ENCODE measurements around the gene COX6A1.
A peak's percentile ranks its signal among the peaks of the same experiment; 100 is the strongest.

COX6A1 gene

DNA sequence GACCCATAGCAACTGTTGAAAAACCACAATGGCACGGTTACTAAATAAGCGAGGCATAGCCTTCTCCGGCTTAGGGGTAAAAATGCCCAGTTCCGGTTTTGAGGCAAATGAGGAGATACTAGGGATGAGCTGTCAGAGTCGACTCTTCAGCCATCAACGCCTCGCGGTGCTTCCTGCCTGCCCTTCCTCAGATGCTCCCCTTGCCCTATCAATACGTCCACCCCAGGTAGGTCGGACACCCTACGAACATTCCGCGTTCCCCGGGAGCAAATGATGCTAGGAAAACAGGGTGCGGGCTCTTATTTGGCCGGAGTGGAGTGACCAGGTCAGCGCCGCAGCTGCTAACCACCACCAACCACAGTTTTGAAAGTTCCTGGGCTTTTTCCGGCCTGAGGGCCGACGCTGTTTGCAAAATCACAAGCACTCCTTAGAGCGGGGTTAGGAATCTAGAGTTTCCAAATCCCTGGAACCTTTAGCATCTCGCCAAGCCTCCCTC is 30.5 kb downstream of the COX6A1 start:
- H3K9me3 Mint-ChIP-seq: no peaks in the 10 kb centered on the region
- peak overlapping the region; percentile 91 for H3K4me3 Mint-ChIP-seq
- H3K27ac Mint-ChIP-seq: peak overlapping the region; percentile 77
- H3K27me3 Mint-ChIP-seq: no peaks in the 10 kb centered on the region
- peaks cover 47% of the 10 kb centered on the region for H3K36me3 Mint-ChIP-seq (ENCODE audit: low read depth)
- peaks cover 63% of the 10 kb centered on the region for H3K4me1 Mint-ChIP-seq (ENCODE audit: low read depth)

DNA sequence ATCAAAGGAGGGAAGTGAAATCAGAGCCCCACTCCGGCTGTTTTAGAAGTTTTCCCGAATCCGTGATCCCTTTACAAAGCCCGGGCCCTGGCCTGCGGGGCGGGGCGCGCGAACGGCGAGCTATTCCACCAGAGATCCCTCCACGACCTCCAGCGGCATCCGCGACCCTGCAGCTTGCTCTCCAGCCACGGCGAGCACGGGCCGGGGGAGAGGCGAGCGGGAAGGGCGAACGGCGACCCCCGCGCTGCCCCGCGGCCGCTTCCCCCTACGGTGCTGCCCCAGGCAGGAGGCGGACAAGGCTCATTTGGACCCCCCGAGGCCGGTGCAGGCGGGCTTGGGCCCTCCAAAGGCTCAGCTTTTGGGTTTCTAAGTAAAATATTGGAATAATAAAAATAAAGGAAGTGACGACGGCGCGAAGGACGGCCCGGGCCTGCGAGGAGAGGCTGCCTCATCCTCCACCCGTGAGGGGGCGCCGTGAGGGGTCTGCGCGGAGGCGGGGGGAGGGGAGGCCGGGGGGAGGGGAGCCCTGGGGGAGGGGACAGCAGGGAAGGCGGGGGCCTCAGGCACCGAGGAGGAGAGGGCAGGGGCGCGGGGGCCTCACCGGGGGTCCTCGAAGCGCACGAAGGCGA is 31.0 kb downstream of the COX6A1 start:
- Mint-ChIP-seq H3K9me3 (no peaks in the 10 kb centered on the region), H3K27me3 (no peaks in the 10 kb centered on the region), H3K4me3 (peak overlapping the region; percentile 91), H3K36me3 (ENCODE audit: low read depth) (peaks cover 41% of the 10 kb centered on the region), H3K4me1 (ENCODE audit: low read depth) (peaks cover 66% of the 10 kb centered on the region), H3K27ac (peak overlapping the region; percentile 77)

GRCh38 chr12:120469450-120470149 is 31.7 kb downstream of the COX6A1 start, which contains the start of gene SRSF9:
Gene SRSF9 (minus strand): TSS chr12:120469748. CDS start chr12:120469609, 139 bp downstream.
- no peaks in the 10 kb centered on the region for H3K9me3 Mint-ChIP-seq
- H3K27me3 Mint-ChIP-seq: no peaks in the 10 kb centered on the region
- peaks cover 35% of the 10 kb centered on the region for H3K36me3 Mint-ChIP-seq (ENCODE audit: low read depth)
- peak within 1 kb of the TSS; percentile 91 for H3K4me3 Mint-ChIP-seq
- H3K27ac Mint-ChIP-seq: peak within 1 kb of the TSS; percentile 77
- peaks cover 68% of the 10 kb centered on the region for H3K4me1 Mint-ChIP-seq (ENCODE audit: low read depth)

- Mint-ChIP-seq H3K27ac (peak overlapping the region; percentile 76), H3K9me3 (no peaks in the 10 kb centered on the region), H3K36me3 (ENCODE audit: low read depth) (peaks cover 28% of the 10 kb centered on the region), H3K4me1 (ENCODE audit: low read depth) (peaks cover 66% of the 10 kb centered on the region), H3K27me3 (no peaks in the 10 kb centered on the region), H3K4me3 (peak overlapping the region; percentile 91)
These were observed 32.4 kb downstream of the COX6A1 start for GRCh38 chr12:120470150-120470784.

DNA sequence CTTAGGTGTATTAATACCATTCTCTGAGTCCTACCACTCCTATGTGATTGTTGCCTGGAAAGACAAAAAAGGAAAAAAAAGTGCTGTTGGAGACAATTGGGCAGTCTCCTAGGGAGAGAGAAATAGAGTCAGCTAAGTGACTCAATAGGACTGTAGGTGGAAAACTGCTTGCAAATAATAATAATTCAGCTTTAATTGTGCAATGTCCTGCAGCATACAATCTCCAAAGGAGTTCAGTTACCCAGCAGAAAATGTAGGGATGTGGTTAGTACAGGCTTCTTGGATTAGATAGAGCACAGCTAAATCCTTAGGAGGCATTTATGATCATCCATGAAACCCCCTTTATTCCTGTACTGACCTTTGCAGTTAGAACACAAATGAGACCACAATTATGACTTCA is 34.6 kb downstream of the COX6A1 start:
- H3K27ac Mint-ChIP-seq: no peak overlapping the region
- no peaks in the 10 kb centered on the region for H3K27me3 Mint-ChIP-seq
- H3K4me1 Mint-ChIP-seq (ENCODE audit: low read depth): peaks cover 45% of the 10 kb centered on the region
- peaks cover 7% of the 10 kb centered on the region for H3K36me3 Mint-ChIP-seq (ENCODE audit: low read depth)
- H3K4me3 Mint-ChIP-seq: no peak overlapping the region
- H3K9me3 Mint-ChIP-seq: no peaks in the 10 kb centered on the region

DNA sequence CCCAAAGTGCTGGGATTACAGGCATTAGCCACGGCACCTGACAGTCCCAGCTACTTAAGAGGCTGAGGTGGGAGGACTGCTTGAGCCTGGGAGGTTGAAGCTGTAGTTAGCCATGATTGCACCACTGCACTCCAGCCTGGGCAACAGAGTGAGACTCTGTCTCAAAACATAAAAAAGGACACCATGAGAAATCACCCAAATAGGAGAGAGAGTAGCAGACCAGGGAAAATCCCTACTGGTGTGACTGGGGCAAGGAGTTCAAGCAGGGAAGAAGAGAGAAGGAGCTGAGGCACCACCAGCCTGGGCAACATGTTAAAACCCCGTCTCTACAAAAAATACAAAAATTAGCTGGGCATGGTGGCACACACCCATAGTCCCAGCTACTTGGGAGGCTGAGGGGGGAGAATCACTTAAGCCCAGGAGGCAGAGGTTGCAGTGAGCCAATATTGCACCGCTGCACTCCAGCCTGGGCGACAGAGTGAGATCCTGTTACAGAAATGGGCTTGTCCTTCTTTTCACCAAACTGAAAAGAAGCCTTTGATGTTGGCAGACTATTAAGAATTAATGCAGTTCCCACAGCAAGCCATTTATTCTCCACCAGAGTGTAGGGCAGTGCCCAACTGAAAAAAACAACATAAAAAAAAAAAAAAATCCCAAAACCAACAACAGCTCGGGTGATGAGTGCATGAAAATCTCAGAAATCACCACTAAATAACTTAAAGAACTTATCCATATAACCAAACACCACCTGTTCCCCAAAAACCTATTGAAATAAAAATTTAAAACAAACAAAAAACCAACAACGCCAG is 36.1 kb downstream of the COX6A1 start:
- H3K27me3 Mint-ChIP-seq: no peaks in the 10 kb centered on the region
- no peak overlapping the region for H3K4me3 Mint-ChIP-seq
- no peaks in the 10 kb centered on the region for H3K36me3 Mint-ChIP-seq (ENCODE audit: low read depth)
- no peak overlapping the region for H3K27ac Mint-ChIP-seq
- H3K9me3 Mint-ChIP-seq: no peaks in the 10 kb centered on the region
- peaks cover 36% of the 10 kb centered on the region for H3K4me1 Mint-ChIP-seq (ENCODE audit: low read depth)

DNA sequence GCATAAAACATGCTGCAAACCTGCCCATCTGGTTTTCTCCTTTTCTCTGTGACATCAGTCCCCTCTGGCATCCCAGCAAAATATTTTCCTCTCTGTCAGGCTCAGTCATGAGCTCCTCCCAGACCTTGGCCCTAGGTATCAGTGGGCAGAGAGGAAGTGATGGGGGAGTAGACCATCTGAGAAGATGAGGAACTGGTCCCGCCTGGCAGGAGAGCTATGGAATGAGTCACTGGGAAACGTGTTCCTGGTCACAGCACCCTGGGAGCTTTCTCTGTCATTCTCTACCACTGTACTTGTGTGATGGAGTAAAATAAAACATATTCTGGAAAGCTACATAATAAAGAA is 36.7 kb downstream of the COX6A1 start:
- H3K36me3 Mint-ChIP-seq (ENCODE audit: low read depth): no peaks in the 10 kb centered on the region
- no peaks in the 10 kb centered on the region for H3K27me3 Mint-ChIP-seq
- no peak overlapping the region for H3K27ac Mint-ChIP-seq
- H3K4me1 Mint-ChIP-seq (ENCODE audit: low read depth): peaks cover 36% of the 10 kb centered on the region
- no peaks in the 10 kb centered on the region for H3K9me3 Mint-ChIP-seq
- H3K4me3 Mint-ChIP-seq: no peak overlapping the region

DNA sequence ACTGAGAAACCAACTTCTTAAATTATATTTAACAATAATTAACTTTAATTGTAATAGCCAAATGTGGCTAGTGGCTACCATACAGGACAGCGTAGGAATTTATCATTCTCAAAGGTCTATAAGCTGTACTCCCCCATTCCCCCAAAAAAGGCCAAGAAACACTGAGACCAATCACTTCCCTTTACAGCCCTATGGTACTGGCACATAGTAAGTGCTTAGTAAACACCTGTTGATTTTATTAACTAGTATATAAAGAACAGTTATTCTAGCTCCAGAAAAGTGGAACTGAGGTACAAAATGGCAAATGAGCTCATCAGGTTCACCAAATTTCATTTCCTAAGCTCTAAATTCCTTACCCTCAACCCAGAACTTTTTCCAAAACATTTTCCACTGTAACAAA is 37.7 kb downstream of the COX6A1 start:
- Mint-ChIP-seq H3K9me3 (no peaks in the 10 kb centered on the region), H3K4me3 (no peak overlapping the region), H3K27me3 (no peaks in the 10 kb centered on the region), H3K27ac (no peak overlapping the region), H3K4me1 (ENCODE audit: low read depth) (peaks cover 33% of the 10 kb centered on the region), H3K36me3 (ENCODE audit: low read depth) (no peaks in the 10 kb centered on the region)

- Mint-ChIP-seq H3K9me3 (no peaks in the 10 kb centered on the region), H3K36me3 (ENCODE audit: low read depth) (no peaks in the 10 kb centered on the region), H3K4me1 (ENCODE audit: low read depth) (peaks cover 20% of the 10 kb centered on the region), H3K27ac (no peak overlapping the region), H3K4me3 (no peak overlapping the region), H3K27me3 (no peaks in the 10 kb centered on the region)
These were observed 41.5 kb downstream of the COX6A1 start for GRCh38 chr12:120479458-120479857.

DNA sequence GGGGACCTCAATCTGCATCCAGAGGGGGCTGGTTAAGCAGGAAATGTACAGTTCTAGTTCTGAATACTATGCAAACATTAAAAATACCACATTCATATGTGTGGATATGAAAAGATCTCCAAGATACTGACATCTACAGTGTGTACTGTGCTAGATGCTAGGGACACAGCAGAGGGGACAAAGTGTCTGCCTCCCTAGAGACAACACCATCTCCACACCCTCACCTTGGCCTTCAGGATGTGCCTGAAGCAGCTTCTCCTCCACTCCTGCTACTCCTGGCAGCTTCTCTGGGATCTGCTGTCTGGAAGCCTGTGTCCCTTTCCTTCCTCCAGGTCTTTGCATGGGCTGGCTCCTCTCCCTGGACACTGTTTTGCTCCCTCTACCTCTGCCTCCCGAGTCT is 42.3 kb downstream of the COX6A1 start:
- Mint-ChIP-seq H3K4me1 (ENCODE audit: low read depth) (peaks cover 16% of the 10 kb centered on the region), H3K4me3 (no peak overlapping the region), H3K36me3 (ENCODE audit: low read depth) (no peaks in the 10 kb centered on the region), H3K9me3 (no peaks in the 10 kb centered on the region), H3K27me3 (no peaks in the 10 kb centered on the region), H3K27ac (peak overlapping the region; percentile 61)

DNA sequence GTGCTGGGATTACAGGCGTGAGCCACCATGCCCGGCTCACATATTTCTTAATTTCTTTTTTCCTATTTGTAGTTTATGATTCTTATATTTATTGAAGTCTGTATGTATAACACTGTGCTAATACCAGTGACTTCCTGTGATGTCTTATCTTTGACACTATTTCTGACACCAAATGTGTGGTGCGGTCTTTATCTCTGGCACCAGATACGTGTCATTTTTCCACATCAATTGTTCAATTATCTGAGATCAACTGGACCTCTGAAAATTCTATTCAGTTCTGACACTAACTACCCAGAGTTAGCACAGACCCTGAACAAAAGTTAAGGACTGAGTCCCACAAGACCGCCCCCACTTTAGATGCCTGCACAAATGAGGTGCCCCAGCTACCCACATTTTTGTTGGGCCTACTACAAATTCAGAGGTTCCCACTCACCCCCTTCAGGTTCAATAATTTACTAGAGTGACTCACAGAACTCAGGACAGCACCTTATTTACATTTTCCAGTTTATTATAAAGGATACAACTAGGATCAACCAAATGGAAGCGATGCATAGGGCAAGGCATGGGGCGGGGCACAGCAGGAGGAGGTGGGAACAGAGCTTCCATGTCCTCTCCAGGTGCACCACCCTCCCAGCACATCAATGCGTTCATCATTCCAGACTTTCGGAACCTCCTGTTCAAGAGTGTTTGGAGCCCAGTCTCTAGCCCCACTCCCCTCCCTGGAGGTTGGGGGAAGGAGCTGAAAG is 43.3 kb downstream of the COX6A1 start:
- Mint-ChIP-seq H3K4me3 (no peak overlapping the region), H3K9me3 (no peaks in the 10 kb centered on the region), H3K27ac (peak overlapping the region; percentile 68), H3K36me3 (ENCODE audit: low read depth) (no peaks in the 10 kb centered on the region), H3K4me1 (ENCODE audit: low read depth) (peaks cover 16% of the 10 kb centered on the region), H3K27me3 (no peaks in the 10 kb centered on the region)

- Mint-ChIP-seq H3K27ac (peak overlapping the region; percentile 2), H3K36me3 (ENCODE audit: low read depth) (no peaks in the 10 kb centered on the region), H3K4me1 (ENCODE audit: low read depth) (peaks cover 16% of the 10 kb centered on the region), H3K27me3 (no peaks in the 10 kb centered on the region), H3K4me3 (no peak overlapping the region), H3K9me3 (no peaks in the 10 kb centered on the region)
These were observed 45.7 kb downstream of the COX6A1 start for GRCh38 chr12:120483621-120484020.

DNA sequence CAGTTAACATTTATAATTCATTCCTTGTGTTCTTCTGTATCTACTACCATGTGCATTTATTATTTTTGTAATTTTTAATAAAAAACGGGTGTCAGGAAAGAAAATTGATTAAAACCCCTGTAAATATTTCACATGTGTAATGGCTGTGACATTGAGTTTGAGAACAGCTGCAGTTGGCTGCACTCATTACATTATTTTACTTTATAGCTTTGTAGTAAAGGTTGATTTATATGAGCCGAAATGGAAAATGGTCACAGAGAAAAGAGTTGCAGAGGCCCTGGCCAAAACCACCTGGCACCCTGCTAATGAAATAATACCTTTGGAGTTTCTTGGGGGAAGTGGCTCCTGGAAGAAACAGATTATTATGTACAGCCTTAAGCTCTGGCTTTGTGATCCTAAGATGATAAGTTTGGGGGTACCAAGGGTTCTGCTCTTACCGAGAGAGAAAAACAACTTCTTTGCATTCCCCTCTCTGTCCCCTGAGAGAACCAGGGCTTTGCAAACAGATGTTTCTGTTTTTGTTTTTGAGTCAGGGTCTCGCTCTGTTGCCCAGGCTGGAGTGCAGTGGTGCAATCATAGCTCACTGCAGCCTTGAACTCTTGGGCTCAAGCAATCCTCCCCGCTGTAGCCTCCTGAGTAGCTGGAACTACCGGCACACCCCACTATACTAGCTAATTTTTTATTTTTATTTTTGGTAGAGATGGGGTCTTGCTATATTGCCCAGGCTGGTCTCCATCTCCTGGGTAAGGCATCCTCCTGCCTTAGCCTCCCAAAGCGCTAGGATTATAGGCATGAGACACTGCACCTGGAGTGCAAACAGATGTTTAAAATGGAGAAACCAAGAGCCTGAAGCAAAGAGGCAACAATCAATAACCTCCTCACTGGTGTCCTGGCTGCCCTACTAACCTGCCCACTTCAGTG is 48.3 kb downstream of the COX6A1 start:
- H3K27ac Mint-ChIP-seq: no peak overlapping the region
- H3K9me3 Mint-ChIP-seq: no peaks in the 10 kb centered on the region
- H3K4me1 Mint-ChIP-seq (ENCODE audit: low read depth): peaks cover 8% of the 10 kb centered on the region
- H3K27me3 Mint-ChIP-seq: no peaks in the 10 kb centered on the region
- H3K4me3 Mint-ChIP-seq: no peak overlapping the region
- H3K36me3 Mint-ChIP-seq (ENCODE audit: low read depth): no peaks in the 10 kb centered on the region
